CD4-positive, alpha-beta memory T cell (primary cell): Measurements from ENCODE around the gene PATE2. TPM values are rescaled to one million over a fixed set of nuclear protein-coding genes. Genes with fewer than 3 reads are reported as not detected.

Experiments used
- CTCF ChIA-PET: fragments of 350-600 bp; sonication (Branson Sonifier 250); formaldehyde crosslinking; loops from one replicate; lab custom pipeline; 2021; ENCODE audit warnings: inconsistent platforms; ENCODE audit not compliant: partially characterized antibody; lab: Charles Lee
- POLR2A ChIA-PET: fragments of 350-600 bp; sonication (Branson Sonifier 250); formaldehyde crosslinking; loops from one replicate; lab custom pipeline; 2021; ENCODE audit not compliant: partially characterized antibody; lab: Charles Lee
- DNase-seq, 5 donors: peaks; one replicate each; pipeline versions ENCODE4 v3.0.0 to v3.0.0-alpha.2; 2020 to 2022; ENCODE audit warnings: mixed read lengths in 1 of 5
- H3K27ac ChIP-seq: one replicate; pipeline ENCODE4 v1.7.0; 2013; ENCODE audit warnings: low read depth, low read length
- H3K27me3 ChIP-seq: 2 replicates; pipeline ENCODE4 v1.7.0; 2013; ENCODE audit warnings: mild to moderate bottlenecking, low read length, moderate library complexity; ENCODE audit not compliant: insufficient read depth
- H3K36me3 ChIP-seq: 2 replicates; pipeline ENCODE4 v1.7.0; 2013; ENCODE audit warnings: mild to moderate bottlenecking, low read length, moderate library complexity; ENCODE audit not compliant: insufficient read depth
- H3K4me1 ChIP-seq: 2 replicates; pipeline ENCODE4 v1.7.0; 2013; ENCODE audit warnings: mild to moderate bottlenecking, low read length, moderate library complexity; ENCODE audit not compliant: insufficient read depth
- H3K4me3 ChIP-seq, 2 donors: one replicate each; pipeline ENCODE4 v1.7.0; 2013; ENCODE audit warnings: low read length in 2 of 2, mild to moderate bottlenecking in 1 of 2
- H3K9me3 ChIP-seq, 2 donors: one replicate each; pipeline ENCODE4 v1.7.0; 2013; ENCODE audit warnings: low read length in 2 of 2, control low read depth in 1 of 2; ENCODE audit not compliant: control insufficient read depth in 1 of 2
- H3K27ac Mint-ChIP-seq, 7 donors: one replicate each; pipeline ENCODE4 v1.8.0; 2020 to 2021; ENCODE audit warnings: mixed read lengths in 7 of 7, mild to moderate bottlenecking in 6 of 7, inconsistent platforms in 3 of 7, moderate library complexity in 3 of 7
- H3K27me3 Mint-ChIP-seq, 2 donors: one replicate each; pipeline ENCODE4 v1.8.0; 2020 to 2021; ENCODE audit warnings: mixed read lengths in 2 of 2
- H3K36me3 Mint-ChIP-seq, 2 donors: one replicate each; pipeline ENCODE4 v1.8.0; 2020 to 2021; ENCODE audit warnings: mixed read lengths in 2 of 2, inconsistent platforms in 1 of 2, mild to moderate bottlenecking in 1 of 2
- H3K4me1 Mint-ChIP-seq, 4 donors: one replicate each; pipeline ENCODE4 v1.8.0; 2020 to 2021; ENCODE audit warnings: mixed read lengths in 4 of 4, mild to moderate bottlenecking in 1 of 4
- H3K4me3 Mint-ChIP-seq, 8 donors: one replicate each; pipeline ENCODE4 v1.8.0; 2020 to 2021; ENCODE audit warnings: mixed read lengths in 8 of 8, mild to moderate bottlenecking in 7 of 8, moderate library complexity in 6 of 8, inconsistent platforms in 3 of 8
- H3K9me3 Mint-ChIP-seq, 8 donors: one replicate each; pipeline ENCODE4 v1.8.0; 2020 to 2021; ENCODE audit warnings: mixed read lengths in 8 of 8, mild to moderate bottlenecking in 5 of 8, inconsistent platforms in 3 of 8, moderate library complexity in 1 of 8
- intact Hi-C: fragments of 100-400 bp; cut with micrococcal nuclease; formaldehyde crosslinking; loops from one replicate; pipeline ENCODE4 v1.15.1; 2023
- polyA plus RNA-seq, 2 donors: library from polyadenylated mRNA; unstranded; fragments of 300-500 nt; fragmentation: Illumina TruSeq; gene quantifications; one replicate each; pipeline ENCODE4 v1.2.3, GENCODE V29; 2021
- total RNA-seq, 2 experiments: library from RNA; stranded (reverse); gene quantifications; one replicate each; pipeline ENCODE4 v1.2.3, GENCODE V29; 2021

The PATE2 gene
- total and polyA plus RNA-seq, 4 experiments from 2014 or later = not detected

- intact Hi-C loops = no loop called here
- no peak overlapping the region for H3K27ac Mint-ChIP-seq
These were observed 15.1 kb downstream of the PATE2 start for GRCh38 chr11:125763483-125763882.

GRCh38 chr11:125762445-125762844 is 16.2 kb downstream of the PATE2 start:
- H3K36me3 Mint-ChIP-seq = no peaks in the 10 kb centered on the region
- Histone ChIP-seq H3K36me3 (no peaks in the 10 kb centered on the region), H3K4me3 (no peak overlapping the region), H3K27ac (no peak overlapping the region), H3K27me3 (no peaks in the 10 kb centered on the region), H3K9me3 (no peaks in the 10 kb centered on the region), H3K4me1 (no peaks in the 10 kb centered on the region)
- no peak overlapping the region for H3K4me3 Mint-ChIP-seq
- CTCF ChIA-PET = no interaction called here
- POLR2A ChIA-PET = no interaction called here
- intact Hi-C loops = no loop called here
- peaks cover under 1 to 15% (median 9%) of the 10 kb centered on the region in 8 donors for H3K9me3 Mint-ChIP-seq
- H3K27me3 Mint-ChIP-seq = peaks cover 8 to 9% of the 10 kb centered on the region in 2 donors
- no peak for DNase-seq
- H3K4me1 Mint-ChIP-seq = no peaks in the 10 kb centered on the region
- H3K27ac Mint-ChIP-seq = no peak overlapping the region

More at GRCh38 chr11:125763483-125763882, 15.1 kb downstream of the PATE2 start:
- Histone ChIP-seq H3K4me1 (no peaks in the 10 kb centered on the region), H3K4me3 (no peak overlapping the region), H3K27ac (no peak overlapping the region), H3K27me3 (no peaks in the 10 kb centered on the region), H3K9me3 (no peaks in the 10 kb centered on the region), H3K36me3 (no peaks in the 10 kb centered on the region)
- no peak for DNase-seq
- Mint-ChIP-seq H3K4me1 (no peaks in the 10 kb centered on the region), H3K36me3 (no peaks in the 10 kb centered on the region), H3K9me3 (peaks cover 0 to 9% (median 2%) of the 10 kb centered on the region in 8 donors), H3K4me3 (no peak overlapping the region), H3K27me3 (peaks cover 7 to 9% of the 10 kb centered on the region in 2 donors)
- ChIA-PET CTCF (no interaction called here), POLR2A (no interaction called here)

- H3K36me3 Mint-ChIP-seq = no peaks in the 10 kb centered on the region
These were observed 22.6 kb downstream of the PATE2 start for GRCh38 chr11:125756050-125756449.

GRCh38 chr11:125750629-125751028 is 28.0 kb downstream of the PATE2 start:
- Histone ChIP-seq H3K36me3 (no peaks in the 10 kb centered on the region), H3K4me3 (no peak overlapping the region), H3K27ac (no peak overlapping the region), H3K27me3 (no peaks in the 10 kb centered on the region), H3K4me1 (no peaks in the 10 kb centered on the region), H3K9me3 (no peaks in the 10 kb centered on the region)
- Mint-ChIP-seq H3K27me3 (peaks cover 10 to 12% of the 10 kb centered on the region in 2 donors), H3K36me3 (no peaks in the 10 kb centered on the region), H3K9me3 (peaks cover 0 to 3% (median 0%) of the 10 kb centered on the region in 8 donors), H3K4me3 (no peak overlapping the region), H3K27ac (no peak overlapping the region), H3K4me1 (no peaks in the 10 kb centered on the region)
- POLR2A ChIA-PET = no interaction called here
- CTCF ChIA-PET = no interaction called here
- intact Hi-C loops = no loop called here
- DNase-seq = no peak

More at GRCh38 chr11:125756050-125756449, 22.6 kb downstream of the PATE2 start:
- Mint-ChIP-seq H3K27me3 (peaks cover 13 to 15% of the 10 kb centered on the region in 2 donors), H3K27ac (no peak overlapping the region), H3K9me3 (peaks cover 2 to 19% (median 10%) of the 10 kb centered on the region in 8 donors), H3K4me1 (no peaks in the 10 kb centered on the region), H3K4me3 (no peak overlapping the region)
- H3K27ac ChIP-seq = no peak overlapping the region
- H3K9me3 ChIP-seq = no peaks in the 10 kb centered on the region
- ChIA-PET POLR2A (no interaction called here), CTCF (no interaction called here)
- no peak overlapping the region for H3K4me3 ChIP-seq
- H3K36me3 ChIP-seq = no peaks in the 10 kb centered on the region
- no peaks in the 10 kb centered on the region for H3K4me1 ChIP-seq
- DNase-seq = no peak
- intact Hi-C loops = no loop called here
- no peaks in the 10 kb centered on the region for H3K27me3 ChIP-seq

GRCh38 chr11:125745979-125746378 is 32.6 kb downstream of the PATE2 start, which contains the start of gene PATE1:
Gene PATE1 (plus strand): TSS chr11:125746279. CDS start chr11:125746305, 26 bp downstream.
- Mint-ChIP-seq H3K27ac (no peak within 1 kb of the TSS), H3K4me1 (no peaks in the 10 kb centered on the region), H3K36me3 (no peaks in the 10 kb centered on the region), H3K27me3 (peaks cover 7 to 8% of the 10 kb centered on the region in 2 donors), H3K4me3 (no peak within 1 kb of the TSS), H3K9me3 (no peaks in the 10 kb centered on the region)
- no peaks in the 10 kb centered on the region for H3K36me3 ChIP-seq
- DNase-seq = no peak
- H3K27ac ChIP-seq = no peak within 1 kb of the TSS
- no peaks in the 10 kb centered on the region for H3K4me1 ChIP-seq
- POLR2A ChIA-PET = no interaction called here
- intact Hi-C loops = no loop called here
- no peak within 1 kb of the TSS for H3K4me3 ChIP-seq
- H3K27me3 ChIP-seq = no peaks in the 10 kb centered on the region
- H3K9me3 ChIP-seq = no peaks in the 10 kb centered on the region
- CTCF ChIA-PET = no interaction called here

GRCh38 chr11:125743681-125744080 is 34.9 kb downstream of the PATE2 start:
- H3K27me3 ChIP-seq = no peaks in the 10 kb centered on the region
- H3K27ac ChIP-seq = no peak overlapping the region
- CTCF ChIA-PET = no interaction called here
- Mint-ChIP-seq H3K36me3 (no peaks in the 10 kb centered on the region), H3K4me3 (no peak overlapping the region), H3K4me1 (no peaks in the 10 kb centered on the region), H3K27ac (no peak overlapping the region), H3K9me3 (peaks cover 0 to 5% (median 0%) of the 10 kb centered on the region in 8 donors), H3K27me3 (peaks cover 6 to 7% of the 10 kb centered on the region in 2 donors)
- H3K4me3 ChIP-seq = no peak overlapping the region
- POLR2A ChIA-PET = no interaction called here
- no peaks in the 10 kb centered on the region for H3K9me3 ChIP-seq
- no peaks in the 10 kb centered on the region for H3K4me1 ChIP-seq
- DNase-seq = no peak
- H3K36me3 ChIP-seq = no peaks in the 10 kb centered on the region
- intact Hi-C loops = no loop called here

GRCh38 chr11:125740617-125741016 is 38.0 kb downstream of the PATE2 start:
- CTCF ChIA-PET = no interaction called here
- Mint-ChIP-seq H3K27ac (no peak overlapping the region), H3K4me3 (no peak overlapping the region), H3K27me3 (peaks cover 4 to 7% of the 10 kb centered on the region in 2 donors), H3K36me3 (no peaks in the 10 kb centered on the region), H3K9me3 (peaks cover 0 to 22% (median 12%) of the 10 kb centered on the region in 8 donors), H3K4me1 (no peaks in the 10 kb centered on the region)
- no peak overlapping the region for H3K4me3 ChIP-seq
- DNase-seq = no peak
- no peaks in the 10 kb centered on the region for H3K9me3 ChIP-seq
- H3K36me3 ChIP-seq = no peaks in the 10 kb centered on the region
- no peaks in the 10 kb centered on the region for H3K27me3 ChIP-seq
- POLR2A ChIA-PET = no interaction called here
- H3K27ac ChIP-seq = no peak overlapping the region
- H3K4me1 ChIP-seq = no peaks in the 10 kb centered on the region
- intact Hi-C loops = no loop called here
